ENCODE data around the gene RIBC1.

- TF ChIP-seq POLR2A (IDR thresholded peaks at IDR 0.05): no peak
- no peak for TF ChIP-seq CTCF (IDR thresholded peaks at IDR 0.05)
Measured at GRCh38 chrX:53479301-53479700, 56.6 kb downstream of the RIBC1 start.

All from uterus (tissue), 2 donors.